ENCODE data around the gene IQGAP2. TPM values are rescaled to one million over a fixed set of nuclear protein-coding genes. Genes with fewer than 3 reads are reported as not detected.

Gene IQGAP2
- total RNA-seq, 1 donor, result 0.36 TPM

DNA sequence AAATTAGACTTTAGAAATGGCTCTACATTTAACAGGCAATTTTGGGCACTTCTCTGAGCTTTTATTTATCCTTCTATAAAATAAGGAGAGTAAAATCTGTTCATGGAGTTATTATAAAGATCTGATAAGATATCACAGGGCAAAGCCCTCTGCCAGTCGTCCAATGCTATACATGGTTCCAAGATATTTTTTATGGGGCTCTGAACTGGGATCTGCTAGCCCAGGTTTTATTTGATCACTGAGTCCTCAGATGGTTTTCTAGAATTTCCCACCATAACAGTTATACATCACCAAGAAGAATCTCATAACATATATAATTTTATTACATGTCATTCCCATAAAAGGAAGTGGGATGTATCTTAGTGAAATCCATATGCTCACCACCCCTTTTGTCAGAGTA, 23.2 kb upstream of the IQGAP2 start:
- Histone ChIP-seq H2AFZ (ENCODE audit: low read length) (no peak overlapping the region), H3K9me3 (ENCODE audit: low read depth, low read length) (no peaks in the 10 kb centered on the region), H3K27me3 (ENCODE audit: insufficient read depth, low read length) (no peaks in the 10 kb centered on the region)

DNA sequence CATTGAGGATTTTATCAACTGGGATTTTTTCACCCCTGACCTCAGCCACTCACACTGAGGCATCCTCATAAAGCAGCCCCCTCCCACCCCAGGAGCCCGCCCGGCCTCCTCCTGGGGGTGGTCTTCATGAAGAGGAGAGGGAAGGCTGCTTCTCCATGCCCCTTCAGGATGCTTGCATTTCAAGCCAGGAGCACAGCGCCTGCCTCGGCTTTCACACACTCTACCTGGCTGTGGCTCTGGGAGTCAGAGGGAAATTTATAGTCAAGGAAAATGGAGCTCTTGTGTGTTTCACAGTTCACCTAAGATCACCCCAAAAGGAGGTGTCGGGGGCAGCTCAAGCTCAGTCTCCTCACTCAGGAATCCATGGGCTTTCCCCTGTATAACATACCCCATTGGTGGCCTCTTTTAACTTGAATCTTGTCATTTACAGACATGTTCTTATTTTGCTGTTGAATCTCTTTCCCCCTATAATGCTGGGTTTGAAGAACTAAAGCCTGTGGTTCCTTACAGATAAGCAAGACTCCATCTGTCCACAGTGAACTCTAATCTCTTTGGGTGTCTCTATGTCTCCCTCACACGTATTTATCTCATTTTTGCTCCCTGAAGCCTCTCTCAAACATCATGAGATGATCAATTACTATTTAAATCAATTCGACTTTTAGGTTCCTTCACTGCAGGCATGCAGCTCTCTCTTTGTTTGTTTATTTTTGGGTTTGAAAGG, 22.6 kb upstream of the IQGAP2 start:
- no peaks in the 10 kb centered on the region for H3K36me3 ChIP-seq (ENCODE audit: insufficient read depth, low read length)
- no peak overlapping the region for H3K4me3 ChIP-seq (ENCODE audit: insufficient read depth, low read length)
- H3K4me2 ChIP-seq (ENCODE audit: insufficient read depth, low read length), result no peak overlapping the region
- DNase-seq (ENCODE audit: insufficient read length, low spot score, missing footprints), result no peak
- H3K9me3 ChIP-seq (ENCODE audit: low read depth, low read length), result no peaks in the 10 kb centered on the region
- H3K27me3 ChIP-seq (ENCODE audit: insufficient read depth, low read length), result no peaks in the 10 kb centered on the region
- no peaks in the 10 kb centered on the region for H4K20me1 ChIP-seq (ENCODE audit: insufficient read depth, low read length)
- H3K79me2 ChIP-seq (ENCODE audit: insufficient read depth, low read length), result no peaks in the 10 kb centered on the region
- TF ChIP-seq, protein P1, sequence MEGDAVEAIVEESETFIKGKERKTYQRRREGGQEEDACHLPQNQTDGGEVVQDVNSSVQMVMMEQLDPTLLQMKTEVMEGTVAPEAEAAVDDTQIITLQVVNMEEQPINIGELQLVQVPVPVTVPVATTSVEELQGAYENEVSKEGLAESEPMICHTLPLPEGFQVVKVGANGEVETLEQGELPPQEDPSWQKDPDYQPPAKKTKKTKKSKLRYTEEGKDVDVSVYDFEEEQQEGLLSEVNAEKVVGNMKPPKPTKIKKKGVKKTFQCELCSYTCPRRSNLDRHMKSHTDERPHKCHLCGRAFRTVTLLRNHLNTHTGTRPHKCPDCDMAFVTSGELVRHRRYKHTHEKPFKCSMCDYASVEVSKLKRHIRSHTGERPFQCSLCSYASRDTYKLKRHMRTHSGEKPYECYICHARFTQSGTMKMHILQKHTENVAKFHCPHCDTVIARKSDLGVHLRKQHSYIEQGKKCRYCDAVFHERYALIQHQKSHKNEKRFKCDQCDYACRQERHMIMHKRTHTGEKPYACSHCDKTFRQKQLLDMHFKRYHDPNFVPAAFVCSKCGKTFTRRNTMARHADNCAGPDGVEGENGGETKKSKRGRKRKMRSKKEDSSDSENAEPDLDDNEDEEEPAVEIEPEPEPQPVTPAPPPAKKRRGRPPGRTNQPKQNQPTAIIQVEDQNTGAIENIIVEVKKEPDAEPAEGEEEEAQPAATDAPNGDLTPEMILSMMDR (IDR thresholded peaks at IDR 0.05; ENCODE audit: extremely low read depth, low read depth, low read length), result no peak
- no peaks in the 10 kb centered on the region for H3K4me1 ChIP-seq (ENCODE audit: insufficient read depth, low read length)
- H3K27ac ChIP-seq (ENCODE audit: low read depth, low read length), result no peak overlapping the region
- H2AFZ ChIP-seq (ENCODE audit: low read length), result no peak overlapping the region

More for the DNA sequence above, 23.2 kb upstream of the IQGAP2 start:
- Histone ChIP-seq H3K4me2 (ENCODE audit: insufficient read depth, low read length) (no peak overlapping the region), H3K27ac (ENCODE audit: low read depth, low read length) (no peak overlapping the region), H3K4me3 (ENCODE audit: insufficient read depth, low read length) (no peak overlapping the region), H3K36me3 (ENCODE audit: insufficient read depth, low read length) (no peaks in the 10 kb centered on the region), H3K79me2 (ENCODE audit: insufficient read depth, low read length) (no peaks in the 10 kb centered on the region), H3K4me1 (ENCODE audit: insufficient read depth, low read length) (no peaks in the 10 kb centered on the region), H4K20me1 (ENCODE audit: insufficient read depth, low read length) (no peaks in the 10 kb centered on the region)
- TF ChIP-seq, protein P1 (IDR thresholded peaks at IDR 0.05; ENCODE audit: extremely low read depth, low read depth, low read length), result no peak
- no peak for DNase-seq (ENCODE audit: insufficient read length, low spot score, missing footprints)

DNA sequence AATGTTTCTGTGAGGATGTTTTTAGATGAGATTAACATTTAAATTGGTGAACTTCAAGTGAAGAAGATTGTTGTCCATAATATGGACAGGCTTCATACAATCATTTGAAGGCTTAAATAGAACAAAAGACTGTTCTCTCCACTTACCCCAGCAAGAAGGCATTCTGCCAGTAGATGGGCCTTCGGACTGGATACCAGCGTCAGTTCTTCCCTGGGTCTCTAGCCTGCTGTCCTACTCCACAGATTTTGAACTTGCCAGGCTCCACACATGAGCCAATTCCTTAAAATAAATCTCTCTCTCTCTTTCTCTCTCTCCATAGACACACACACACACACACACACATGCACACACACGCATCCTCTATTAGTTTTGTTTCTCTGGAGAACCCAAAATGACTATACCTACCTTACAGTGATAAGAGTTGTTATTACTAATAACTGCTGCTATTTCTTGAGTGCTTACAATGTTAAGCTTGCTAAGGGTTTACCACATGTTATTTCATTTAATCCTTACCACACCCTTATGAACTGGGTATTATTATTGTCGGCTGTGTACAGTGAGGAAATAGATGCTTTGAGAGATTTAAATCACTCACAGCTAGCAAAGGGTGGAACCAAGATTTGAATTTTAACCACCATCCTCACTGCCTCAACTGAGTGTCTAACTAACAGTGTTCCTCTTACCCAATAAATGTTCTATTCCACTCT, 19.8 kb upstream of the IQGAP2 start:
- Histone ChIP-seq H3K4me1 (ENCODE audit: insufficient read depth, low read length) (no peaks in the 10 kb centered on the region), H3K79me2 (ENCODE audit: insufficient read depth, low read length) (no peaks in the 10 kb centered on the region), H3K27me3 (ENCODE audit: insufficient read depth, low read length) (no peaks in the 10 kb centered on the region), H4K20me1 (ENCODE audit: insufficient read depth, low read length) (no peaks in the 10 kb centered on the region), H3K9me3 (ENCODE audit: low read depth, low read length) (no peaks in the 10 kb centered on the region), H2AFZ (ENCODE audit: low read length) (no peak overlapping the region), H3K4me3 (ENCODE audit: insufficient read depth, low read length) (no peak overlapping the region), H3K4me2 (ENCODE audit: insufficient read depth, low read length) (no peak overlapping the region), H3K36me3 (ENCODE audit: insufficient read depth, low read length) (no peaks in the 10 kb centered on the region), H3K27ac (ENCODE audit: low read depth, low read length) (no peak overlapping the region)
- DNase-seq (ENCODE audit: insufficient read length, low spot score, missing footprints), result no peak
- TF ChIP-seq, protein P1 (IDR thresholded peaks at IDR 0.05; ENCODE audit: extremely low read depth, low read depth, low read length), result no peak

DNA sequence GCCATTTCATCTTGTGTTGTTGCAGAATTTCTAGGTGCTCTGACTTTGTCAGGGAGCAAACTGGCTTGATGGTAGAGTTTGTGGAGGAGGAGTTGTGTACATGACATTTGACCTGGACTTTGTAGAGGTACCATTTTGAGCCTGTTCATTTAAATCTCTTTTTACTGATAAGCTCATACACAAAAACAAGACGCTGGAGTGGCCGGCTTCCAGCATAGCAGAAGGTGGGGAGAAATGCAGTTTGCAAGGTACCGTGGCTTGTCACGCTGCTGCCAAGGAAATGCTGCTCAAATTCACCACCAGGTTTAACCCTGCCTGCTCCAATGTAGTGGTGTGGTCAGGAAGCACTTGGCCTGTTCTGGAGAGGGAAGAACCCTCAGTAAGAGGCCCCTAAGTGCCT, 18.9 kb upstream of the IQGAP2 start:
- H4K20me1 ChIP-seq (ENCODE audit: insufficient read depth, low read length), result no peaks in the 10 kb centered on the region
- TF ChIP-seq, protein P1 (IDR thresholded peaks at IDR 0.05; ENCODE audit: extremely low read depth, low read depth, low read length), result no peak
- no peaks in the 10 kb centered on the region for H3K79me2 ChIP-seq (ENCODE audit: insufficient read depth, low read length)
- no peaks in the 10 kb centered on the region for H3K9me3 ChIP-seq (ENCODE audit: low read depth, low read length)
- H3K4me1 ChIP-seq (ENCODE audit: insufficient read depth, low read length), result no peaks in the 10 kb centered on the region
- no peak overlapping the region for H3K27ac ChIP-seq (ENCODE audit: low read depth, low read length)
- H3K36me3 ChIP-seq (ENCODE audit: insufficient read depth, low read length), result no peaks in the 10 kb centered on the region
- H3K27me3 ChIP-seq (ENCODE audit: insufficient read depth, low read length), result no peaks in the 10 kb centered on the region
- no peak for DNase-seq (ENCODE audit: insufficient read length, low spot score, missing footprints)
- no peak overlapping the region for H3K4me2 ChIP-seq (ENCODE audit: insufficient read depth, low read length)
- no peak overlapping the region for H2AFZ ChIP-seq (ENCODE audit: low read length)
- no peak overlapping the region for H3K4me3 ChIP-seq (ENCODE audit: insufficient read depth, low read length)

All from osteoblast (primary cell).